HG03439 (cell line): ENCODE results near the gene F10.

Source experiments
- ATAC-seq: cut with Tn5 transposase; IDR thresholded peaks from one replicate; pipeline ENCODE4 v1.9.1; 2021; ENCODE audit warnings: mild to moderate bottlenecking, moderate library complexity; ENCODE audit not compliant: unreplicated experiment

The F10 gene

DNA sequence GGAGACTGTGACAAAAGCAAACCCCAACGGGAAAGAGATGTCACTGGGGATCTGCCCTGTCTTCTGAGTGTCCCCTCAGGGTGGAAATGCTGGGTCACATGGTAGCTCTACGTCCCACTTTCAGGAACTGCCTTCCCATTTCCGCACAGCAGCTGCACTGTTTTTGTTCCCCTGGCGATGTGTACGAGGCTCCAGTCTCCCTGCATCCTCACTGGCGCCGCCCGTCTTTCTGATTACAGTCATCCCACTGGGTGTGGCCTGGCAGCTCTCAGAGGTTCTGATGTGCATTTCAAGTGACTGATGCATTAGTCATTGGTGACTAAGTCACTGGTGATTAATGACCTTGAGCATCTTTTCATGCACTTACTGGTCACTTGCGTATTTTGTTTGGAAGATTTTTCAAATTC, 64.7 kb downstream of the F10 start:
- no peak for ATAC-seq

GRCh38 chr13:113187883-113188665, 65.5 kb downstream of the F10 start:
- ATAC-seq, result no peak

- no peak for ATAC-seq
These were observed 67.6 kb downstream of the F10 start for GRCh38 chr13:113190181-113190580.

- no peak for ATAC-seq
These were observed 69.7 kb downstream of the F10 start for GRCh38 chr13:113192279-113192678.

GRCh38 chr13:113192902-113193301, 70.3 kb downstream of the F10 start:
- ATAC-seq, result no peak

DNA sequence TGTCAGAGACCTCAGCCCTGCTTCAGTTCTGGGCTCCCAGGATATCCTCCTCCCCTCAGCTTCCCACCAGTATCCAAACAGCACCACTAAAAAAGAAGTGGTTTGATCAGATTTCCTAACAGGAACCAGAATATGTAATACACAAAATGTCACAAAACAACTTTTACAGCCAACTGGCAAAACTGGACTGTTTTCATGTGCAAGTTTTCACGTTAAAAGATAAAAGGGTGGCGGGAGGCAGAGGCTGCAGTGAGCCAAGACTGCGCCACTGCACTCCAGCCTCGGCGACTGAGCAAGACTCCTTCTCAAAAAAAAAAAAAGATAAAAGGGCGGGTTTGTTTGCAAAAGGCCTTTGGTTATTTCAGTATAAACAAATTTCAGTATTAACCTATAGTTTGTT, 72.8 kb downstream of the F10 start:
- ATAC-seq, result no peak

DNA sequence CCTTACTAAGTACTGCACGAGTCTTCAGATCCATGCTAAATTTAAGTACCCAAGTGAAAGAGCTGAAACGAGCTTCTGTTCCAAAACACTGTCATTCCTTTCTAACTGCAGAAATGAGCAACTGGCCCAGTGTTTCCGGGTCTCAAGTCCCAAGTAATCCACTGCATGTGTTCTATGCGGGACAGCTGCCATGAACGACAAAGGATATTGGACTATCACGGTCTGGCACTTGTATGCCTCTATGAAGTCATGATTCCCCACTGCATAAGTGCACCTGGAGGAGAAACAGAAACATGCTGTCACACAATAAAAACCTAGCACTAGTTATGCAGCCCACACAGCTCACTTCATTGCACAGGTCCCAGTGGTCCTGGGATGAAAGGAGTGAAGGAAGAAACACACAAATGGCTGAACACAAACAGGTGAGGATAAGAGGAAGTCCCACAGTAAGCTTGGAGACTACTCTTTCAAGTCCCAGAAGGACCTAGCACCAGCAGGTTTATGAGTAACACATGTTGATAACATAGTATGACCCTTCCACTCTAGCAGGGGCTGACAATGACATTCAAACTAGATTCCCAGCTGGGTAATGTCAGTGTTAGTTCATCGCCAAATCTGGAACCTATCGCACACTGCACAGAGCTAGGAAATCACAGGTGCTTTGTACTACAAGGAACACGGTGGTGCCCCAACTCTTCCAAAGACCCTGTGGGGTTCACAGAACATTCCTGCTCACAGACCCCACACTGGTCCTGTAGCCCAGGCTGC, 74.6 kb downstream of the F10 start:
- ATAC-seq, result no peak
